HuH-7 (cell line): ENCODE results near the gene AFTPH.

Experiments
- DNase-seq: peaks from one replicate; pipeline ENCODE4 v3.0.0; 2011; ENCODE audit warnings: low spot score

Gene AFTPH

DNA sequence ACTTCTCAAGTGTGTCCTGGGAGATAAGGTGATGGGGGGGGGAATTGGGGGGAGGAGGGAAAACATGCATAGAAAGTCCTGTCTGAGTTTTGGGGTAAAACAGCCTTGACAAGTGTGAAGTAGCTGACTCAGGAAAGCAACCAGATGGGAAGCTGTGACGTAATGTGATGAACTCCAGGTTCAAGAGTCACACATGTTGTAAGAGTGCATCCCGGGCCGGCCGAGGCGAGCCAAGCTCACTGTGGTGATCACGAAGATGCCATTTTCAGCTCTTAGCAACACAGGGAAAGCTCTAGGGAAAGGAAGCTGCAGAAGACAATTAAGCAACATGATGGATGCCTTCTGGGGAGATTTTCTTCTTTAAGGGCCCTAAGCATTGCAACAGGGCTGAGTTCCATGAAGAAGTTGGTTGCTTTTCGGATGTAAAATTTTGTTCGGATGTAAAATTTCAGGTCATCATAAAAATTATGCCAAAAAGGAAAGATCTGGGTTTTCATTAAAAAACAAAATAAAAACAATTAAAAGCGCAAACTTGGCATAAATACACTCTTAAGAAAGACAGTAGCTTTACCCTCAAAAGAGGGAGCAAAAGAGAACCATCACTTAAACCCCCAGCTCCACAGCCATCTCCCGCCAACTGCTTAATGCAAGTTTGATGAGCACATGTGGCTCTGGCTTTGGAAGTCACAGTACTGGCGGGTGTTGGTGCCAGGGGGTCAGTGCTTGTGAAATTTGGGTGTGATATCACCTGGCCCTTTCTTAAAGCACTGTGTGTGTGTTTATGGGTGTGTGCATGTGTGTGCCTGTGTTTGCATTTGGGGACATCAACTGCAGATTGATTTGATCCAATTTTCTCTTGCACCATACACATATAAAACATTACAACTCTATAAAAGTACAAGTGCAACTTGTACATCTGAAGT lies 110.5 kb downstream of the AFTPH start:
- no peak for DNase-seq

DNA sequence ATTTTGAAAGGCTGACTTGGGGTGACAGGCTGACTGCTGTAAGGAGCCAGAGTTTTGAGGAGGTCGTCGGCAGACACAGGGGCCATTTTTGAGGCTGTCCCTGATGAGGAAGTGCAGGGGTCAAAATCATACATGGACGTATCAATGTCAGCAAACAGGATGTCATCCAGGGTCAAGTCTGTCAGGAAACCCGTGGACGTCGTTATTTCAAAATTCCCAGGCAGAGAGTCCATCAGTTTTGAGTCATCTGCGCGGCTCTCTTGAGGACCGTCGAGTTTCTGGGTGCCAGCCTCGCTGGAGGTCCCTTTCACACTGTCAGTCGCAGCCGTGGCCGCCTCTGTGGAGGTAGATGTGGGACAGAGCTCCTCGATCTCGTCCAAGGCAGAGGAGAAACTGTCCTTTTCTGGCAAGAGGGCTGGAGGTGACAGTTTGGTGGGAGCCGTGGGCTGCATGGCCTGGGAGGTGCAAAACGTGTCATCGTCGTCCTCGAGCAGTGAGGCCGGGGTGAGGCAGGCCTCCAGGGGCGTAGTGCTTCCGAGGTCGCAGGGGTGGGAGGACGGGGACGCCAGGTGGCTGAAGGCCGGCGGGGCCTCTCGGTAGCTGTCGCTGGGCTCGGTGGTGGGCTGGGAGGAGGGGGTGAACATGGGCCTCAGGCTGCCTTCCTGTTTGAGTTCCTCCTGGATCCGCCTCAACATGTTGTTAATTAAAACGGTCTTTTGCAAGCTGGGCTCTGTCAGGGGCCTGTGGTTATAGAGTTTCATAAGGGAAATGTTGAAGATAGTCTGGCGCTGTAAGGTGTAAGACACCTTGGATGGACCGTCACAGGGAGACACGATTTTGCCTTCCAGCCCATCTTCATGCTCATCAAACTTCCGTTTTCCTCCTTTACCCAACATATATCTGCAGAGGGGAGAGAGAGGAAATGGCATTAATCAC lies 112.1 kb downstream of the AFTPH start:
- DNase-seq: no peak

DNA sequence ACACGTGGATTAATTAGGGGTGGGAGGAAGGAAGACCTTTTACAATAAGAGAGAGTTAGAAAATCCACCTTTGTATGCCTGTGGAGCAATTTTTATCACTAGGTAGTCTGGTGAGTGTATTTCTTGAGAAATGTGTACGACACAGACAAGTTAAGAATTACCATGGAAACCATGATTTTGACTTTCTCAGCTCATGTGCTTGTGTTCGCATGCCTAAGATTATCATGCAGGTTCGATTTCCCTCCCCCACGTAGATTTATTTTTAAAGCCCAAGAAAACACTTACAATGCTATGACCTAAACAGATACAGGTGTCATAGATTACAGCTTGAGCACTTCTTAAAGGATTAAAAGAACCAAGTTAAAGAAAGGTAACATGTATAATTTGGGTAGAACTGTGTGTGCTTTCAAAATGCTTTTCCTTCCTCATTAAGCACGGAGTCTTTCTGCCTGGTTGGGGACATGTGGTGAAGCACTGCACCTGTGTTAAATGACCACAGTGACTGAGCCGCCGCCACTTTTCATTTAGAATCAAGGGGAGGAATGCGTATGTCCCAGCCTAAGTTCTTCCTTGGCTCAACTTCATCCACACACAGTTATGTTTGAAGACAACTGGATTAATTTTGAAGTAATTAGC lies 113.0 kb downstream of the AFTPH start:
- no peak for DNase-seq

DNA sequence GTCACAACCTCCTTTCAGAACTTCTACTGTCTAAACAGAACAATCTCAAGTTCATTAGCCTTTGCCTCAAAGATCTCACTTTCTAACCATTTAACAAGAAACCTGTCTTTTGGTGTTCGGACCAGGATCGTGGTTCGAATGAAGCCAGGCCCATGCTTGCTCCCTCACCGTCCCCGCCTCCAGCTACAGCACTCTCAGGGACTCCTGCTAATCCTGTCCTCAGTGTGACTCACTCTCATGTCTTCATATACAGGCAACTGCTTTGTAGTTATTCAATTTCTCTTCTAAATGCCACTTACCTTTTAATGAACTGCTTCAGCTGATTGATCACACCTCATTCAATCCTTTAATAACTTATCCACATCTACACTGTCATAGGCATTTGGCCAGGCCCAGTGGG lies 113.8 kb downstream of the AFTPH start:
- DNase-seq: no peak

DNA sequence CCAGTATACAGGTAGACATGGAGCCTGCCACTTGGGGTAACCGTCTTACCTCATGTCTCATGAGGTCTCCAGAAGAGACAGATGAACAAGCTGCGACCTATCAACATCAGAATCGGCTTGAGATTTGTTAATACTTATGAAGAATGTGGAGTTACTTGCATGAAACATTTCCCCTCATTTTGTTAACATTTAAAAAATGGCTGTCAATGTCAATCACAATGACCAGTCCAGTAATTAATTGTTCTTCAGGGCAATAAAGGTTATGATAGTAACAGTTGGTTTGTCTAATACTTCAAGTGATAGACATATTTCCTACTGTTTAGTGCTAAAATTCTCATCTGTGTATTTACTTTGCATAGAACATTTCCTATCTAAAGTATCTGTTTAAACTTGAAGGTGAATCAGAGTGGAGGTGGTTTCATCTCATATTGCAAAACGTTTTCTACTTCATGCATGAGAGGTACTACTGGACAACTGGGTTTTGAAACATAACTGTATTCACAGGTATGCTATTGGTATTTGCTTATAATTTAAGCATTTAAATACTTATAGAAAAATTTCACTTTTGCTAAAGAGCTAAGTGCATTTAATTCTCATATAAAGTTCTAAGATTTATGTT lies 114.5 kb downstream of the AFTPH start:
- DNase-seq: no peak

DNA sequence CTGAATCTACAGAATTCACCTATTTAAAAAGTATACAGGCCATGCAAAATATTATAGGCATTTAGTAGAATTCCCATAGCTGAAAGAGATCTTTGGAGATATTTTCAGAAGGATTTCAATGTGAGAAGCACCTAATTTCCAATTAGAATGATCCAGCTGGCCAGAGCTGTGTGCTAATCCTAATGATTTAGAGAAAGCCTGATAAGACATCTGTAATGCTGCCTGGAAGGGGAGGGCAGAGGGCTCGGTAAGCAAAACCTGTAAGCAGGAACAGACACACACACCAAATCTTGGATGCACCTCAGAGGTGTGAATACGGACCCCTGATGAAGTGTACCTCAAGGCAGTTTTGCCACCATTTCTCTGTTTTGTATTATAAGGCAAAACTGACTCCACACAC lies 115.6 kb downstream of the AFTPH start:
- DNase-seq: no peak

DNA sequence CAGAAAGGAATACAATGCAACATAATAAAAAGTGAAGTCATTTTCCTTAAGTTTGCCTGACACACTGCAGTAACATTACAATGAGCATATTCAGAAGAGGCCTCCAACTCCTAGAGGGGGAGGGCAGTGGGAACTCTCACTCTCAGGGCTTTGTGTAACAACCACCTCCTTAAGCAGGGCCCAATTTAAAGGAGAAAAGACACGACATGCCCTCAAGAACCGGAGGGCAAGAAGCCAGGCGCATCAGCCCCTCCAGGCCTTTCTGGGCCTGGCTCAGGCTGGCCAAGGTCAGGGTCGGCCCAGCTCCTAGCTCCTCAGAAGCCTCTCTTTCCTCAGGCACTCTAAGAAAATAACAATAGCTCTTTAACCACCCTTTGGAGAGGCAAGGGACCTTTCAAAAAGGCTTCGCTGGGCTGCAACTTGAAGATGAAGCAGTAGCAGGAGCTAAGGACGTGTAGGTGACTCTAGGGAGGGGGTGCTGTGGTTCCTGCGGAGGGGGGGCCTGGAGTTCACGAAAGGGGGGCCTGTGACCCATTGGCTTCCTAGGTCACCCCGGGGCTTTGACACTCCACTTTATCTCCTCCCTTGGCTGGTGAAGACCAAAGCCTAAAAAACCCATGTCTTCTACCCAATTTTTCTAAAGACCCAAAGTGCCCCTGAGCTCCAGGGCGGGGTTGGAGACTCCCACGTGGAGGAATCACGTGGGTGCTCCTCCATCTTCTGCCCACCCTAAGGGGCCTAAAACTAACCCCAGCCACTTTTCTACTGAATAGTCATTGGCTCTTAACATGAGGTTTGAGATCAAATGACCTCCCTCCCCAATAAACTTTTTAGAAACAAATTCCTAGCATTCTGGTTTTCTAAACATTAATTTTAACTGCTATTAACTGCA lies 116.3 kb downstream of the AFTPH start:
- DNase-seq: no peak

DNA sequence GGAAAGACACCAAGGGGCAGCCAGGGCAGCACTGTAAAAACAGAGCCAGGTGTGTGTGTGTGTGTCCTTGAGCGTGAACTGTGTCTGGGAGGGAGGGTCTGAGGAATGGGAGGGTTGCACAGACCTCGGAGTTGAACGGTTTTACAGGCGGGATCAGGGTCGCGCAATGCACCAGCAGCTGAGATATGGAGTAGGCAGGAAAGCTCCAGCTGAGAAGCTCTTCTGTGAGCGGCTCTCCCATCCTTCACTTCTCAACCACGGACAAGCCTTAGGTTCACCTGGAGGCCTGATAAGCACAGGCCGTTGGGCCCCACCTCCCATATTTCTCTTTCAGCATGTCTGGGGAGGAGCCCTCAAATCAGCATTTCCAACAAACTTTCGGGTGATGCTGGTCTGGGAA lies 117.5 kb downstream of the AFTPH start:
- no peak for DNase-seq
